GM21526 (cell line): Measurements from ENCODE around the gene MAGEL2.

Experiments
- ATAC-seq: cut with Tn5 transposase; IDR thresholded peaks from one replicate; pipeline ENCODE4 v1.9.1; 2021; ENCODE audit warnings: moderate library complexity; ENCODE audit not compliant: unreplicated experiment, low FRiP score

The MAGEL2 gene

GRCh38 chr15:23647421-23648370 lies at the start of gene MAGEL2:
MAGEL2 (minus strand) TSS chr15:23647867; CDS start chr15:23647742, 125 bp downstream.
- ATAC-seq: no peak

GRCh38 chr15:23695282-23695681 lies 47.6 kb upstream of the MAGEL2 start:
- ATAC-seq: no peak

- no peak for ATAC-seq
These were observed 46.9 kb upstream of the MAGEL2 start for GRCh38 chr15:23694592-23694991.

- no peak for ATAC-seq
These were observed 42.8 kb upstream of the MAGEL2 start for GRCh38 chr15:23690450-23690852.

- ATAC-seq: no peak
These were observed 42.3 kb upstream of the MAGEL2 start for GRCh38 chr15:23690015-23690414.

- ATAC-seq: no peak
These were observed 39.4 kb upstream of the MAGEL2 start, which contains the start of gene NDN for GRCh38 chr15:23687143-23687470. NDN (minus strand) TSS chr15:23687305; CDS start chr15:23687217, 88 bp downstream.

- ATAC-seq: no peak
These were observed 38.9 kb upstream of the MAGEL2 start for GRCh38 chr15:23686466-23687142.

GRCh38 chr15:23671481-23671880 lies 23.8 kb upstream of the MAGEL2 start:
- no peak for ATAC-seq

- no peak for ATAC-seq
These were observed 23.3 kb upstream of the MAGEL2 start for GRCh38 chr15:23670970-23671369.

- ATAC-seq: no peak
These were observed 15.6 kb upstream of the MAGEL2 start for GRCh38 chr15:23663232-23663631.

GRCh38 chr15:23648920-23649515 lies 1.4 kb upstream of the MAGEL2 start:
- ATAC-seq: no peak

GRCh38 chr15:23647001-23647295 lies 719 bp downstream of the MAGEL2 start:
- ATAC-seq: no peak

GRCh38 chr15:23646165-23647000 lies 1.3 kb downstream of the MAGEL2 start:
- ATAC-seq: no peak

GRCh38 chr15:23645371-23646164 lies 2.1 kb downstream of the MAGEL2 start:
- no peak for ATAC-seq

GRCh38 chr15:23644829-23645228 lies 2.8 kb downstream of the MAGEL2 start:
- ATAC-seq: no peak

- ATAC-seq: no peak
These were observed 5.1 kb downstream of the MAGEL2 start for GRCh38 chr15:23642413-23643044.

GRCh38 chr15:23634181-23634580 lies 13.5 kb downstream of the MAGEL2 start:
- no peak for ATAC-seq

GRCh38 chr15:23629234-23629805 lies 18.3 kb downstream of the MAGEL2 start:
- no peak for ATAC-seq

- no peak for ATAC-seq
These were observed 18.9 kb downstream of the MAGEL2 start for GRCh38 chr15:23628612-23629233.
